ENCODE measurements around the gene NBDY.
"Not testable (repeated sequence)": the region's sequence is repeated elsewhere in the genome, so short reads cannot be mapped to it uniquely, and the experiment has no call there.

Gene NBDY

GRCh38 chrX:56802921-56803849 lies 74.1 kb downstream of the NBDY start:
- no peak for DNase-seq (ENCODE audit: low spot score)

- no peak for DNase-seq (ENCODE audit: low spot score)
These were observed 75.0 kb downstream of the NBDY start for GRCh38 chrX:56803850-56804681.

DNA sequence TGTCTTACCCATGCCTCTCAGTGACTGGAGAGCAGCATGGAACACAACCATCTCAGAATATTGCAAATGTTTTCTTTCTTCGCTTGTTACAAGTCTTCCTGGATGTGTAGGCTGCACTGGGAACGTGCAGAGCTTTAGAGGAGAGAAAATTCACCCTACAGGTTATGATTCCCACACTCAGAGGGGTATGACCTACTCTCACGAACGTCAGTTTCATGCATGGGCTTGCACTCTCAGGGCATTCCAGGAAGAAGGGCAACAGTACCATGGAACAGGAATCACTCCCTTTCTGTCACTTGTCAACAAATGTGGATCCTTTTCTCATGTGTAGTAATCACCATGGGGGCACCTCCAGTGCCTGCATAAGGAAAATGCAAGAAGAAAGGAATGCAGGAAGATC lies 75.8 kb downstream of the NBDY start:
- DNase-seq (ENCODE audit: low spot score) = no peak

DNA sequence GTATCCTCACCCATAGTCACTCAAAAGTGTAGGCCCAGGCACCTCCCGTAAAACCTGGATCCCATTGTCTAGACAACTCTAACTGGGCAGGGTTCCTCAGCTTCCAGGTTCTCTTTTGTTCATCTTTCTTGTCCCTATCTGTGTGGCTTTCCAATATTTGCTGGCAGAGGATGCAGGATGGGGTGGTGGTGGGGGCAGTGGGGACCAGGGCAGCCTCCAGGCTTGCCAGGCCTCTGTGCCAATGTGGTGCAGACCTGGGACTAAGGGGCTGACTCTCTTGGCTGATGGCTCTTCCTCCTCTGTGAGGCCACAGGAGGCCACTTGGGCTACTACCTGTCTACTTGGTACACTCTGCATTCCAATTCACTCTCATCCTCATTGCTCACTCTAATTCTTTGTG lies 76.4 kb downstream of the NBDY start:
- DNase-seq (ENCODE audit: low spot score) = no peak

- not testable (repeated sequence) for DNase-seq (ENCODE audit: low spot score)
These were observed 77.1 kb downstream of the NBDY start for GRCh38 chrX:56806176-56806575.

DNA sequence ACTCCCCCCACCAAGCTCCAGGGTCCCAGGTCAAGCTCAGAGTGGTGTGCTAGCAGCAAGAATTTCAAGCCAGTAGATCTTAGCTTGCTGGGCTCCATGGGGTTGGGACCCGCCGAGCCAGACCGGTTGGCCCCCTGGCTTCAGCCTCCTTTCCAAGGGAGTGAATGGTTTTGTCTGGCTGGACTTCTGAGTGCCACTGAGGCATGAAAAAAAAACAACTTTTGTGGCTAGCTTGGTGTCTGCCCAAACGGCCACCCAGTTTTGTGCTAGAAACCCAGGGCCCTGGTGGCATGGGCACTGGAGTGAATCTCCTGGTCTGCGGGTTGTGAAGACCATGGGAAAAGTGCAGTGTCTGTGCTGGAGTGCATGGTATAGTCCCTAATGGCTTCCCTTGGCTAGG lies 82.6 kb downstream of the NBDY start:
- DNase-seq (ENCODE audit: low spot score) = no peak

DNA sequence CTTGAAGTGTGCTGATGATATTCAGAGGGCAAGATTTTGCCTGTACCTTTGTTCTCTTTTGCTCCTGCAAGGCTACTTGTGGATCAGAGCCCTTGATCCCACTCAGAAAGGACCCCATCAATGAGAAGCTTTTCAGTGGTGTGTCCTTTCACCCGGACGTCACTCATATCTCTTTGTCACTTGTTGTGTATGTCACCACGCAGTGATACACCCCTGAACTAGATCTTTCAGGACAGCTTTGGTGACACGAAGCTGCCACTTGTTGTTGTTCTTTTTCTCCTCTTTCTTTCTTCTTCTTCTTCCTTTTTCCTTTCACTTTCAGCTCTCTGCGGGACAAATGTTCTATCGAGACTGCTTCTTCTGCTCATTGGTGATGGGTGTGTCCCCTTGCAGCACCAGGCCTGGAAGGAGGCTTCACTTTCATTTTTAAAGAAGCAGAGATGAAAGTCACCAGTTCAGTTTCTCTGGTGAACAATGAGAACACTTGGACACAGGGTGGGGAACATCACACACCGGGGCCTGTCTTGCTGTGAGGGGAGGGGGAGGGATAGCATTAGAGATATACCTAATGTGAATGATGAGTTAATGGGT lies 83.6 kb downstream of the NBDY start:
- no peak for DNase-seq (ENCODE audit: low spot score)

GRCh38 chrX:56813318-56813837 lies 84.3 kb downstream of the NBDY start:
- DNase-seq (ENCODE audit: low spot score) = no peak

- no peak for DNase-seq (ENCODE audit: low spot score)
These were observed 88.1 kb downstream of the NBDY start for GRCh38 chrX:56817179-56817578.

GRCh38 chrX:56826020-56826419 lies 97.0 kb downstream of the NBDY start:
- DNase-seq (ENCODE audit: low spot score) = no peak

DNA sequence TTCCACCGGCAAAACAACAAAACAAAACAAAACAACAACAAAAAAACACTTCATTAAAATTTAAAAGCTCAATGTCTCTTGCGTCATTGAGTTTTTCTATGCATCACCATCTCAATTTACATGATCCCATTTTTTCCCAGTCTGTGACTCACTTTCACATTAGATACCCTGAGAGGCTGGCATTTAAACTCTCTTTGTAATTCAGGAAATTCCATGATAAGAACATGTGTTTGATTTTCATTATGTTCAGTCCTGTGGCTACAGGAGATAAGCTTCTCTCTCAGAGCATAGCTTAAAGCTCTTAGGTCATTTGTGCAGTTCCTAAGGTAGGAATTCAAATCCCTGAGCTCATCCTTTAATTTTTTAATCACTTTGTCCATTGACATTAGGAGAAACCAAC lies 104.6 kb downstream of the NBDY start:
- no peak for DNase-seq (ENCODE audit: low spot score)

DNA sequence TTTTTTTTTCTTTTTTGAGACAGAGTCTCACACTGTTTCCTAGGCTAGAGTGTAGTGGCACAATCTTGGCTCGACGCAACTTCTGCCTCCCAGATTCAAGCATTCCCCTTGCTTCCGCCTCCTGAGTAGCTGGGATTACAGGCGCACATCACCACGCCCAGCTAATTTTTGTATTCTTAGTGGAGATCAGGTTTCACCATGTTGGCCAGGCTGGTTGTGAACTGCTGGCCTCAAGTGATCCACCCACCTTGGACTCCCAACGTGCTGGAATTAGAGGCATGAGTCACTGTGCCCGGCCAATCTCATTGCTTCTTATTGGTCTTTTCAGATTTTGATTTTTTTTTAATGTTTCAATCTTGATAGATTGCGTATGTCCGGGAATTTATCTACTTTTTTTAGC lies 124.4 kb downstream of the NBDY start:
- no peak for DNase-seq (ENCODE audit: low spot score)

- no peak for DNase-seq (ENCODE audit: low spot score)
These were observed 128.0 kb downstream of the NBDY start for GRCh38 chrX:56857042-56857441.

DNA sequence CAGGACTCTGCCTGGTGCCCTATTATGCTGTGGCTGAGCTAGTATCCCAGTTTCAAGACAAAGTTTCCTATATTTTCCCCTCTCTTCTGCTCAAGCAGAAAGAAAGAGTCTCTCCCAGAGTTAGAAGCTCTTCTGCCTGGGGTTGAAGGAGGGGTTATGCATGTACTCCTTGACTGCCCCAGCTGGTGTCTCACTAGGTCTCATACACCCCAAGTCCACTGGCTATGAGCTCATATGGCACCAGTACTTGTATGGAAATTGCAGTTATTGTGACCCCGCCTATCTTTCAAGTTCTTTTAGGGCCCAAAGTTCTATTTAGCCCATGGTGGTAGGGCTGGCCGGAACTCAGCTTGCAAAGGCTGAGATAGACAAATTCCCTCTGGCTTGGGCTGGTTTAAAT lies 131.8 kb downstream of the NBDY start:
- no peak for DNase-seq (ENCODE audit: low spot score)
